Fibroblast of lung (primary cell): Measurements from ENCODE around the gene IRF2. TPM values are rescaled to one million over a fixed set of nuclear protein-coding genes. Genes with fewer than 3 reads are reported as not detected.
A peak's percentile ranks its signal among the peaks of the same experiment; 100 is the strongest.

Source experiments
- DNase-seq, 2 donors: peaks; one replicate each; pipeline versions ENCODE4 v3.0.0 to v3.0.0-alpha.2; 2010; ENCODE audit warnings: low read depth in 2 of 2
- H2AFZ ChIP-seq: 2 replicates; pipeline ENCODE4 v1.5.1; 2012; ENCODE audit warnings: low read length, control low read depth, inconsistent platforms
- H3K27ac ChIP-seq: 2 replicates; pipeline ENCODE4 v1.5.1; 2011; ENCODE audit warnings: low read length, control low read depth; ENCODE audit not compliant: insufficient read depth
- H3K27me3 ChIP-seq: 2 replicates; pipeline ENCODE4 v1.5.1; 2011; ENCODE audit warnings: mild to moderate bottlenecking, low read length; ENCODE audit not compliant: control insufficient read depth, insufficient read depth
- H3K36me3 ChIP-seq: 2 replicates; pipeline ENCODE4 v1.5.1; 2011; ENCODE audit warnings: low read length; ENCODE audit not compliant: control insufficient read depth, insufficient read depth
- H3K4me1 ChIP-seq: 2 replicates; pipeline ENCODE4 v1.5.1; 2011; ENCODE audit warnings: low read length; ENCODE audit not compliant: control insufficient read depth, insufficient read depth; ENCODE audit errors: extremely low read depth
- H3K4me2 ChIP-seq: 2 replicates; pipeline ENCODE4 v1.5.1; 2011; ENCODE audit warnings: low read length, control low read depth; ENCODE audit not compliant: insufficient read depth; ENCODE audit errors: extremely low read depth
- H3K4me3 ChIP-seq, 4 experiments: fragments of 200-600 bp in 1 of 4; sonication (generic) in 1 of 4; replicated peaks in 1 of 4; 2 replicates each; pipeline ENCODE4 v1.5.1; 2011 to 2016; ENCODE audit warnings: low read length in 4 of 4, low read depth in 3 of 4, mild to moderate bottlenecking in 3 of 4, control low read depth in 2 of 4, inconsistent platforms in 1 of 4, mixed read lengths in 1 of 4; ENCODE audit not compliant: insufficient read depth in 1 of 4; ENCODE audit errors: control extremely low read depth in 1 of 4
- H3K79me2 ChIP-seq: 2 replicates; pipeline ENCODE4 v1.5.1; 2012; ENCODE audit warnings: mild to moderate bottlenecking, low read length, inconsistent platforms; ENCODE audit not compliant: control insufficient read depth, insufficient read depth
- H3K9ac ChIP-seq: 2 replicates; pipeline ENCODE4 v1.5.1; 2011; ENCODE audit warnings: mild to moderate bottlenecking, low read length, control low read depth; ENCODE audit not compliant: insufficient read depth
- H3K9me3 ChIP-seq: 2 replicates; pipeline ENCODE4 v1.5.1; 2012; ENCODE audit warnings: low read depth, low read length; ENCODE audit not compliant: control insufficient read depth, insufficient read depth
- H4K20me1 ChIP-seq: 2 replicates; pipeline ENCODE4 v1.5.1; 2011; ENCODE audit warnings: low read length; ENCODE audit not compliant: control insufficient read depth, insufficient read depth; ENCODE audit errors: extremely low read depth
- CTCF ChIP-seq, 2 donors: IDR thresholded peaks in 1 of 2; conservative IDR thresholded peaks in 1 of 2; 1 replicate in 1 of 2; 2 replicates in 1 of 2; pipeline ENCODE4 v1.5.1; 2011 to 2012; ENCODE audit warnings: low read length in 2 of 2, control low read depth in 1 of 2, inconsistent platforms in 1 of 2, low read depth in 1 of 2, mild to moderate bottlenecking in 1 of 2
- EZH2 ChIP-seq: IDR thresholded peaks from 2 replicates; pipeline ENCODE4 v1.5.1; 2012; ENCODE audit warnings: low read length, control low read depth, mild to moderate bottlenecking; ENCODE audit errors: missing control alignments
- polyA plus RNA-seq, 2 donors: library from polyadenylated mRNA; depleted of rRNA in 1 of 2; stranded (reverse) in 1 of 2; unstranded in 1 of 2; fragments of >200 nt; gene quantifications; 2 replicates each; pipeline ENCODE4 v1.2.1, GENCODE V29; 2011 to 2012; ENCODE audit warnings: missing spikeins in 1 of 2
- total RNA-seq: library from RNA; depleted of rRNA; stranded (reverse); fragments of >200 nt; gene quantifications from 2 replicates; pipeline ENCODE4 v1.2.1, GENCODE V29; 2014

IRF2 gene
- total and polyA plus RNA-seq, 2 donors (not counting 1 experiment from before 2014, with no cell fraction given) = 30.9 to 42.3 TPM

DNA sequence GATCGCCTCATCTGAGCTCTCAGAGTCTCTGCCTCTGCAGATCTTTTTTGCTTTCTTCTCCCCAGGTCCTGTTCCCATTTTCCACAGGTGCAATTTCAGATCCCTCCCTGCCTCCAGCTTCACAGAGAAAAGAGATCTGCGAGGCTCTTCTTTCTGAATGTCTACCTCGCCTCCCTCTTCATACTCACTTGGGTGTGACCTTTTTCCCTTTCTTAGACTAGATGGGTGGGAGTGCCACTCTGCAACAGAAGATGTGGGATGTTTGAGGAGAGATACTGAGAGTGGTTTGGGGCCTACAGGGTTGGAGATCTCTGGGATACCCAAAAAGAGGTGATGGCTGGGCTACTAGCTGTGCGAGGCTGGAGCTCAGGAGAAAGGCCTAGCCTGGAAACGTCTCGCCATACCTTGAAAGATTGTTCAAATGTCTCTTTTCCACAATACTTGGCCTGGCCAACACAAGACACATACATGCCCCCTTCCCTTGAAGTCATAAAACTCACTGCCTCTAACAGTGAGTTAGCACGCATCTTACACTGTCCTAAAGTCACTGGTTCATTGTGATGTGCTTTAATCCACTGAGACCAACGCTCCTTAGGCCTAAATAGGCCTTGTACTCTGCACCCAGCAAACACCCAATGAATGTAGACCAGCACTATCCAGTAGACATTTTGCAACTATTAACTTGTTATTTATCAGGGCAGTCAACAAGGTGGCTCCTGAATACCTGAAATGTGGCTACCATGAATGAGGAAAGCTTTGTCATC lies 33.6 kb downstream of the IRF2 start:
- no peaks in the 10 kb centered on the region for H3K9me3 ChIP-seq
- no peaks in the 10 kb centered on the region for H3K27me3 ChIP-seq
- no peak overlapping the region for H3K9ac ChIP-seq
- no peak overlapping the region for H3K4me3 ChIP-seq
- DNase-seq = no peak
- H2AFZ ChIP-seq = no peak overlapping the region
- peak overlapping the region; percentile 81 for H3K4me2 ChIP-seq
- H4K20me1 ChIP-seq = no peaks in the 10 kb centered on the region
- TF ChIP-seq EZH2 (no peak), CTCF (conservative IDR thresholded peaks at IDR 0.05 in 1 of 2, IDR thresholded peaks at IDR 0.05 in 1 of 2; ENCODE audit: low read depth in 1 of 2, low read length in 2 of 2) (no peak)
- peaks cover 15% of the 10 kb centered on the region for H3K4me1 ChIP-seq
- H3K27ac ChIP-seq = peak overlapping the region; percentile 65
- H3K36me3 ChIP-seq = no peaks in the 10 kb centered on the region
- H3K79me2 ChIP-seq = peaks cover 59% of the 10 kb centered on the region

DNA sequence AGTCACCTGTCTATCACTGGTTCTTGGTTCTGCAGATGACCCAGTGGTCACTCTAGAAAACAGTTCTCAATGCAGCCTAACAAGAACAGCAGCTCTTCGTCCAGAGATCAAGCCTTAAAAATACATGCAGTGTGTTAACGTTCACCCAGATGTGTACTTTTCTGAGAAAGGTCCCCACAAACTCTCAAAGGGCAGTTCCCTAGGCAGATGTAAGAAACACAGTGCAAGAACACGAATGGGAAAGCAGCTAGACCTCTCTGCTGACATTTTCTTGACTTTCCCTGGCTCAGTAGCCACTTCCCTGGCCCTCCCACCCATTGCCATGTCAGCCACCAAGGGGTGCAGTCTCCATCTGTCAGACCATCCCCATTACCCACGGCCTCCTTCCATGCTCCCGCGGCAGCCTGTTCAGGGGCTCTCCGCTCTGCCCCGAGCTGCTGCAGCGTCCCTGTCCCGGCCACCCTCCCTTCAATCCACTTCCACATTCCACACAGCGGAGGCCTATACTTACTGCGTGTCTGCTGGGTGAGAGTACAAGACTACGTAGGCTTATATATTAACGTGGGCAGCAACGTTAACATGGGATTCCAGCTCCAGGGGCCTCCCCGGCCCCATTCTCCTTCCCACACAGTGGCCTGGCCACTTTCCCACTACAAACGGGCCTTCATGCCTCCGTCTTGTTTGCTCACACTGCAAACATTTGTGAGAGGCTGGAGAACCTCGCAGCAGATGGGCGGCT lies 34.3 kb downstream of the IRF2 start:
- no peaks in the 10 kb centered on the region for H4K20me1 ChIP-seq
- DNase-seq = peak; percentile 59 to 67

More for the DNA sequence above, 34.3 kb downstream of the IRF2 start:
- no peak overlapping the region for H3K9ac ChIP-seq
- peaks cover 15% of the 10 kb centered on the region for H3K4me1 ChIP-seq
- no peaks in the 10 kb centered on the region for H3K9me3 ChIP-seq
- no peaks in the 10 kb centered on the region for H3K27me3 ChIP-seq
- peak overlapping the region in 1 of 4 experiments; percentile 5 for H3K4me3 ChIP-seq
- no peaks in the 10 kb centered on the region for H3K36me3 ChIP-seq
- TF ChIP-seq EZH2 = no peak
- TF ChIP-seq CTCF (conservative IDR thresholded peaks at IDR 0.05 in 1 of 2, IDR thresholded peaks at IDR 0.05 in 1 of 2; ENCODE audit: low read depth in 1 of 2, low read length in 2 of 2) = no peak
- H3K79me2 ChIP-seq = peaks cover 54% of the 10 kb centered on the region
- peak overlapping the region; percentile 65 for H3K27ac ChIP-seq
- peak overlapping the region; percentile 49 for H2AFZ ChIP-seq
- peak overlapping the region; percentile 81 for H3K4me2 ChIP-seq
